IMR-90 (cell line): Measurements from ENCODE around the gene PRCP. TPM values are rescaled to one million over a fixed set of nuclear protein-coding genes. Genes with fewer than 3 reads are reported as not detected.

Experiments
- ATAC-seq: fragments of 200-7000 bp; cut with Tn5 transposase; 2 replicates; pipeline ENCODE4 v1.9.1; 2020; ENCODE audit warnings: low read depth, mild to moderate bottlenecking, moderate library complexity
- BruUV-seq: library from RNA; stranded (reverse); fragments of 400-500 nt; replicated peaks from 2 replicates; lab custom pipeline; 2021; lab: Mats Ljungman, UMichigan
- CTCF ChIA-PET: fragments of 300-600 bp; formaldehyde crosslinking; extraction: SDS; loops from one replicate; lab custom pipeline; 2021; ENCODE audit warnings: antibody characterized with exemption; lab: Yijun Ruan, JAX
- POLR2A ChIA-PET: fragments of 300-600 bp; sonication (Branson Sonifier 250); formaldehyde crosslinking; loops from one replicate; lab custom pipeline; 2022; ENCODE audit warnings: antibody characterized with exemption; ENCODE audit not compliant: unreplicated experiment; lab: Charles Lee
- DNase-seq: peaks from one replicate; pipeline ENCODE4 v3.0.0; 2013
- H2AFZ ChIP-seq: replicated peaks from 2 replicates; pipeline ENCODE3; 2013; ENCODE audit warnings: low read length, mild to moderate bottlenecking; ENCODE audit not compliant: poor library complexity
- H2AK5ac ChIP-seq: 2 replicates; pipeline ENCODE4 v1.6.1; 2013; ENCODE audit warnings: low read depth, low read length, inconsistent platforms
- H2AK9ac ChIP-seq: replicated peaks from 2 replicates; pipeline ENCODE3; 2013; ENCODE audit warnings: mild to moderate bottlenecking, low read depth, low read length, moderate library complexity; ENCODE audit not compliant: poor library complexity
- H2BK120ac ChIP-seq: 2 replicates; pipeline ENCODE4 v1.6.1; 2013; ENCODE audit warnings: low read depth, low read length, inconsistent platforms
- H2BK15ac ChIP-seq: 3 replicates; pipeline ENCODE4 v1.6.1; 2013; ENCODE audit warnings: low read depth, low read length, inconsistent platforms
- H2BK20ac ChIP-seq: 2 replicates; pipeline ENCODE4 v1.6.1; 2013; ENCODE audit warnings: low read depth, mild to moderate bottlenecking, inconsistent platforms, low read length, moderate library complexity
- H2BK5ac ChIP-seq: 2 replicates; pipeline ENCODE4 v1.6.1; 2013; ENCODE audit warnings: mild to moderate bottlenecking, low read depth, low read length, inconsistent platforms; ENCODE audit not compliant: poor library complexity, severe bottlenecking
- H3K14ac ChIP-seq: replicated peaks from 2 replicates; pipeline ENCODE4 v1.6.1; 2013; ENCODE audit warnings: low read depth, low read length, inconsistent platforms
- H3K18ac ChIP-seq: 2 replicates; pipeline ENCODE4 v1.6.1; 2013; ENCODE audit warnings: low read depth, low read length, control low read depth
- H3K23ac ChIP-seq: 2 replicates; pipeline ENCODE4 v1.6.1; 2013; ENCODE audit warnings: low read depth, low read length, inconsistent platforms
- H3K27ac ChIP-seq: 2 replicates; pipeline ENCODE4 v1.5.1; 2013; ENCODE audit warnings: mild to moderate bottlenecking, control low read depth, low read length; ENCODE audit not compliant: insufficient read depth
- H3K27me3 ChIP-seq: 2 replicates; pipeline ENCODE4 v1.6.1; 2013; ENCODE audit warnings: low read length; ENCODE audit not compliant: control insufficient read depth, insufficient read depth
- H3K36me3 ChIP-seq: 2 replicates; pipeline ENCODE4 v1.6.1; 2013; ENCODE audit warnings: low read length, mixed read lengths; ENCODE audit not compliant: control insufficient read depth, insufficient read depth
- H3K4ac ChIP-seq: 2 replicates; pipeline ENCODE4 v1.6.1; 2013; ENCODE audit warnings: low read depth, low read length, inconsistent platforms
- H3K4me1 ChIP-seq: 2 replicates; pipeline ENCODE4 v1.6.1; 2013; ENCODE audit warnings: low read length, mixed read lengths; ENCODE audit not compliant: control insufficient read depth, insufficient read depth
- H3K4me2 ChIP-seq: 2 replicates; pipeline ENCODE4 v1.6.1; 2013; ENCODE audit warnings: low read depth, mild to moderate bottlenecking, control low read depth, low read length, moderate library complexity
- H3K4me3 ChIP-seq: 2 replicates; pipeline ENCODE4 v1.5.1; 2013; ENCODE audit warnings: low read depth, mild to moderate bottlenecking, control low read depth, low read length, moderate library complexity; ENCODE audit not compliant: insufficient read depth
- H3K56ac ChIP-seq: 2 replicates; pipeline ENCODE4 v1.6.1; 2013; ENCODE audit warnings: low read length, inconsistent platforms; ENCODE audit not compliant: insufficient read depth; ENCODE audit errors: extremely low read depth
- H3K79me1 ChIP-seq, 2 experiments: 2 replicates each; pipeline ENCODE4 v1.6.1; 2013; ENCODE audit warnings: low read length in 2 of 2, inconsistent platforms in 1 of 2, low read depth in 1 of 2
- H3K9ac ChIP-seq: 2 replicates; pipeline ENCODE4 v1.6.1; 2013; ENCODE audit warnings: low read depth, low read length, control low read depth
- H3K9me1 ChIP-seq: 2 replicates; pipeline ENCODE4 v1.6.1; 2013; ENCODE audit warnings: low read length, inconsistent platforms; ENCODE audit not compliant: insufficient read depth
- H3K9me3 ChIP-seq: 2 replicates; pipeline ENCODE4 v1.6.1; 2013; ENCODE audit warnings: low read length; ENCODE audit not compliant: control insufficient read depth, insufficient read depth
- H4K20me1 ChIP-seq: 2 replicates; pipeline ENCODE4 v1.6.1; 2013; ENCODE audit warnings: low read length, inconsistent platforms; ENCODE audit not compliant: insufficient read depth
- H4K5ac ChIP-seq: 2 replicates; pipeline ENCODE4 v1.6.1; 2013; ENCODE audit warnings: mild to moderate bottlenecking, low read depth, low read length, control low read depth
- H4K8ac ChIP-seq, 2 experiments: 2 replicates each; pipeline ENCODE4 v1.6.1; 2013; ENCODE audit warnings: low read depth in 2 of 2, low read length in 2 of 2, control low read depth in 1 of 2, inconsistent platforms in 1 of 2
- H4K91ac ChIP-seq: 2 replicates; pipeline ENCODE4 v1.6.1; 2013; ENCODE audit warnings: low read depth, low read length, inconsistent platforms; ENCODE audit not compliant: insufficient read depth
- ELK1 ChIP-seq: fragments of 150-350 bp; IDR thresholded peaks from 2 replicates; pipeline ENCODE4 v1.6.1; 2016; ENCODE audit warnings: low read depth, mild to moderate bottlenecking, low read length, moderate library complexity, borderline replicate concordance
- MAZ ChIP-seq: IDR thresholded peaks from 2 replicates; pipeline ENCODE4 v1.6.1; 2012; ENCODE audit warnings: low read depth, mild to moderate bottlenecking, low read length, improper control_type of control experiment, moderate library complexity, borderline replicate concordance
- RFX5 ChIP-seq: IDR thresholded peaks from 2 replicates; pipeline ENCODE4 v1.8.0; 2012; ENCODE audit warnings: low read depth, mild to moderate bottlenecking, low read length, moderate library complexity
- SMC3 ChIP-seq: fragments of 150-350 bp; IDR thresholded peaks from 2 replicates; pipeline ENCODE4 v1.6.1; 2016; ENCODE audit warnings: low read depth, mild to moderate bottlenecking, antibody characterized with exemption, low read length, moderate library complexity
- WGBS, 2 experiments: methylation state at CpG; one replicate each; pipeline versions ENCODE4 v1.1.5 to v1.1.7; 2013; ENCODE audit warnings: missing lambda C conversion rate in 2 of 2; ENCODE audit not compliant: insufficient read length in 1 of 2; ENCODE audit errors: extremely low coverage in 2 of 2; 5-methylcytosine and 5-hydroxymethylcytosine counted together
- dilution Hi-C: fragments of 300-500 bp; cut with HindIII; formaldehyde crosslinking; loops from one replicate; pipeline ENCODE4 v1.14.3; 2018; ENCODE audit warnings: low sequenced_read_pairs; ENCODE audit not compliant: unreplicated experiment
- in situ Hi-C: fragments of 300-500 bp; cut with MboI; formaldehyde crosslinking; loops from 3 replicates; pipeline ENCODE4 v1.14.3; 2019; ENCODE audit warnings: low sequenced_read_pairs, inconsistent platforms, mixed read lengths
- intact Hi-C: fragments of 100-400 bp; cut with micrococcal nuclease; formaldehyde crosslinking; loops from 2 replicates; pipeline ENCODE4 v1.10.0; 2022
- polyA plus RNA-seq, 3 experiments: library from polyadenylated mRNA; depleted of rRNA; stranded (reverse); fragments of >200 nt; gene quantifications; 2 replicates each; pipeline ENCODE4 v1.2.3, GENCODE V29; 2012; ENCODE audit warnings: low replicate concordance in 1 of 3
- total RNA-seq: library from RNA; depleted of rRNA; stranded (reverse); fragments of >200 nt; gene quantifications from 2 replicates; pipeline ENCODE4 v1.2.3, GENCODE V29; 2012; rRNA removed

The PRCP gene
- total and polyA plus RNA-seq, 2 of the 4 experiments (the other 2 are of a cell fraction): 31.7 to 64.9 TPM

GRCh38 chr11:82775218-82775617, 125.0 kb downstream of the PRCP start:
- H3K4me1 ChIP-seq: no peaks in the 10 kb centered on the region
- CTCF ChIA-PET: interaction anchor here (0.6 to 2.3 kb wide), 16 partner anchors 9 to 1300 kb away, joined by 3 to 13 read pairs (median 5); partner anchors contain the start of gene PRCP
- no peak for TF ChIP-seq SMC3
- no peak for TF ChIP-seq RFX5
- no peak for TF ChIP-seq MAZ
- TF ChIP-seq ELK1: no peak
- no peak overlapping the region for H2BK20ac ChIP-seq
- H3K4me2 ChIP-seq: no peak overlapping the region; the same call in 1 of the 2 replicates
- no peak overlapping the region for H3K9ac ChIP-seq
- BruUV-seq: no TSS peak
- H2BK15ac ChIP-seq: no peak overlapping the region
- H2AK5ac ChIP-seq: no peak overlapping the region
- ATAC-seq (no peak), DNase-seq (no peak)
- H3K23ac ChIP-seq: no peak overlapping the region
- no peaks in the 10 kb centered on the region for H3K9me3 ChIP-seq
- H4K5ac ChIP-seq: no peak overlapping the region
- H4K8ac ChIP-seq: no peak overlapping the region
- no peak overlapping the region for H2BK5ac ChIP-seq
- H3K9me1 ChIP-seq: no peaks in the 10 kb centered on the region
- no peak overlapping the region for H2BK120ac ChIP-seq
- dilution Hi-C loops (no loop called here), intact Hi-C loops (loop anchor here (1.0 to 5.0 kb wide), 3 partner anchors 92 to 1047 kb away; partner anchors contain the start of gene PRCP), in situ Hi-C loops (no loop called here)
- no peaks in the 10 kb centered on the region for H3K36me3 ChIP-seq
- H2AK9ac ChIP-seq: no peak overlapping the region
- no peak overlapping the region for H4K91ac ChIP-seq
- WGBS, 2 experiments: no CpG with 5 or more reads among the region's 1 CpG
- no peaks in the 10 kb centered on the region for H3K79me1 ChIP-seq
- no peak overlapping the region for H2AFZ ChIP-seq
- no peak overlapping the region for H3K27ac ChIP-seq
- H3K14ac ChIP-seq: no peak overlapping the region
- H3K4me3 ChIP-seq: no peak overlapping the region
- no peak overlapping the region for H3K4ac ChIP-seq
- no peak overlapping the region for H3K18ac ChIP-seq
- POLR2A ChIA-PET: no interaction called here
- H4K20me1 ChIP-seq: no peaks in the 10 kb centered on the region
- no peaks in the 10 kb centered on the region for H3K27me3 ChIP-seq
- H3K56ac ChIP-seq: no peak overlapping the region

Other genes with a start within 250 kb of the PRCP start
- not detected in 2 replicates for gene FAM181B, start 166.6 kb downstream of the PRCP start, total RNA-seq
- not detected in 2 replicates for gene FAM181B, start 166.6 kb downstream of the PRCP start, polyA plus RNA-seq (2012; rRNA removed)
- 9.4 and 15.8 TPM in 2 replicates for gene DDIAS, start 1.3 kb upstream of the PRCP start, total RNA-seq
- 4.3 and 4.6 TPM in 2 replicates for gene DDIAS, start 1.3 kb upstream of the PRCP start, polyA plus RNA-seq (2012; rRNA removed)
- gene RAB30, start 171.5 kb upstream of the PRCP start, total RNA-seq: 14.4 and 25.6 TPM in 2 replicates
- 4.6 and 7.2 TPM in 2 replicates for gene RAB30, start 171.5 kb upstream of the PRCP start, polyA plus RNA-seq (2012; rRNA removed)